Prostate gland (tissue), 2 donors: ENCODE measurements around the gene TEK. TPM values are rescaled to one million over a fixed set of nuclear protein-coding genes. Genes with fewer than 3 reads are reported as not detected.

Experiments used
- DNase-seq: peaks from one replicate; pipeline ENCODE4 v3.0.0-alpha.2; 2019; ENCODE audit warnings: low spot score
- H3K27ac ChIP-seq, 2 donors: fragments of 200-600 bp; sonication (generic); 2 replicates each; pipeline ENCODE4 v1.5.1; 2017 to 2019
- H3K27me3 ChIP-seq: fragments of 200-600 bp; sonication (generic); replicated peaks from 2 replicates; pipeline ENCODE4 v1.5.1; 2019; ENCODE audit not compliant: insufficient read depth
- H3K36me3 ChIP-seq, 2 donors: fragments of 200-600 bp; sonication (generic); 1 replicate in 1 of 2; 2 replicates in 1 of 2; pipeline versions ENCODE4 v1.5.1 to v1.8.1; 2017 to 2019
- H3K4me1 ChIP-seq: fragments of 200-600 bp; sonication (generic); replicated peaks from 2 replicates; pipeline ENCODE4 v1.5.1; 2019
- H3K4me3 ChIP-seq, 2 donors: fragments of 200-600 bp; sonication (generic); 2 replicates each; pipeline ENCODE4 v1.5.1; 2017 to 2019
- H3K9me3 ChIP-seq: fragments of 200-600 bp; sonication (generic); 2 replicates; pipeline ENCODE4 v1.5.1; 2017
- CTCF ChIP-seq, 4 experiments: fragments of 200-600 bp in 2 of 4; fragments of 450-650 bp in 2 of 4; sonication (generic) in 2 of 4; IDR thresholded peaks; 1 replicate in 3 of 4; 2 replicates in 1 of 4; pipeline ENCODE4 v1.5.1; 2016 to 2019; ENCODE audit warnings: antibody characterized with exemption in 4 of 4, mild to moderate bottlenecking in 2 of 4, moderate library complexity in 2 of 4
- POLR2A ChIP-seq: fragments of 450-650 bp; IDR thresholded peaks from one replicate; pipeline ENCODE4 v1.6.1; 2016; ENCODE audit warnings: antibody characterized with exemption, mild to moderate bottlenecking
- POLR2AphosphoS5 ChIP-seq: sonication (generic); formaldehyde crosslinking; IDR thresholded peaks from one replicate; pipeline ENCODE4 v1.6.1; 2017; ENCODE audit warnings: antibody characterized with exemption
- WGBS: methylation state at CpG from one replicate; pipeline ENCODE4 v1.1.5; 2018; 5-methylcytosine and 5-hydroxymethylcytosine counted together
- intact Hi-C: fragments of 100-400 bp; cut with DNase I; formaldehyde crosslinking; loops from one replicate; pipeline ENCODE4 v1.14.2; 2022
- total RNA-seq, 2 donors: library from RNA; depleted of rRNA; stranded (reverse); fragments of >200 nt; gene quantifications; one replicate each; pipeline ENCODE4 v1.1.0, GENCODE V29; 2016

Gene TEK
- total RNA-seq, 2 donors from 2014 or later, result 3.5 to 5.5 TPM

GRCh38 chr9:27145143-27145542 lies 36.1 kb downstream of the TEK start:
- WGBS, result 60% methylated on average over 3 of the region's 3 CpGs

GRCh38 chr9:27149651-27150050 lies 40.6 kb downstream of the TEK start:
- Histone ChIP-seq H3K27ac (no peak overlapping the region), H3K36me3 (no peaks in the 10 kb centered on the region), H3K27me3 (no peaks in the 10 kb centered on the region), H3K4me1 (no peaks in the 10 kb centered on the region), H3K9me3 (no peaks in the 10 kb centered on the region), H3K4me3 (no peak overlapping the region)
- TF ChIP-seq POLR2AphosphoS5 (no peak), CTCF (IDR thresholded peaks at IDR 0.05) (no peak), POLR2A (no peak)
- DNase-seq, result no peak
- 50% methylated on average over 2 of the region's 2 CpGs for WGBS
- intact Hi-C loops, result no loop called here

More at GRCh38 chr9:27145143-27145542, 36.1 kb downstream of the TEK start:
- Histone ChIP-seq H3K27ac (no peak overlapping the region), H3K4me3 (no peak overlapping the region), H3K9me3 (no peaks in the 10 kb centered on the region), H3K4me1 (no peaks in the 10 kb centered on the region), H3K36me3 (no peaks in the 10 kb centered on the region), H3K27me3 (no peaks in the 10 kb centered on the region)
- intact Hi-C loops, result no loop called here
- no peak for TF ChIP-seq POLR2A
- no peak for TF ChIP-seq CTCF (IDR thresholded peaks at IDR 0.05)
- no peak for TF ChIP-seq POLR2AphosphoS5
- no peak for DNase-seq

GRCh38 chr9:27150746-27151406 lies 41.9 kb downstream of the TEK start:
- no peak overlapping the region for H3K27ac ChIP-seq
- intact Hi-C loops, result no loop called here
- no peaks in the 10 kb centered on the region for H3K27me3 ChIP-seq
- H3K4me1 ChIP-seq, result no peaks in the 10 kb centered on the region
- DNase-seq, result no peak
- H3K4me3 ChIP-seq, result no peak overlapping the region
- no peaks in the 10 kb centered on the region for H3K36me3 ChIP-seq
- H3K9me3 ChIP-seq, result no peaks in the 10 kb centered on the region
- TF ChIP-seq POLR2AphosphoS5 (no peak), CTCF (IDR thresholded peaks at IDR 0.05) (no peak), POLR2A (no peak)
- WGBS, result 70% methylated on average over 5 of the region's 5 CpGs

- peak; percentile 32 for DNase-seq
- no peaks in the 10 kb centered on the region for H3K27me3 ChIP-seq
- no peaks in the 10 kb centered on the region for H3K4me1 ChIP-seq
- TF ChIP-seq POLR2AphosphoS5 (peak; percentile 28), CTCF (IDR thresholded peaks at IDR 0.05) (no peak), POLR2A (no peak)
- intact Hi-C loops, result no loop called here
- no peak overlapping the region for H3K27ac ChIP-seq
- H3K9me3 ChIP-seq, result no peaks in the 10 kb centered on the region
- H3K36me3 ChIP-seq, result no peaks in the 10 kb centered on the region
- WGBS, result 55% methylated on average over 8 of the region's 8 CpGs
- H3K4me3 ChIP-seq, result no peak overlapping the region
Measured at GRCh38 chr9:27151693-27152404, 42.8 kb downstream of the TEK start.

- intact Hi-C loops, result no loop called here
- Histone ChIP-seq H3K4me3 (no peak overlapping the region), H3K27me3 (no peaks in the 10 kb centered on the region), H3K36me3 (no peaks in the 10 kb centered on the region), H3K9me3 (no peaks in the 10 kb centered on the region), H3K27ac (no peak overlapping the region), H3K4me1 (no peaks in the 10 kb centered on the region)
- 37% methylated on average over 2 of the region's 2 CpGs for WGBS
- TF ChIP-seq CTCF (IDR thresholded peaks at IDR 0.05), result no peak
- TF ChIP-seq POLR2A, result no peak
- TF ChIP-seq POLR2AphosphoS5, result no peak
- no peak for DNase-seq
Measured at GRCh38 chr9:27152405-27152718, 43.3 kb downstream of the TEK start.
